PC-3 (cell line): ENCODE results near the gene TAOK2. TPM values are rescaled to one million over a fixed set of nuclear protein-coding genes. Genes with fewer than 3 reads are reported as not detected.

ENCODE experiments used
- ATAC-seq: fragments of 200-7000 bp; cut with Tn5 transposase; 2 replicates; pipeline ENCODE4 v1.9.1; 2020; ENCODE audit warnings: mild to moderate bottlenecking, moderate library complexity
- BruUV-seq: library from RNA; stranded (reverse); fragments of 400-500 nt; replicated peaks from 2 replicates; lab custom pipeline; 2021; lab: Mats Ljungman, UMichigan
- CTCF ChIA-PET: fragments of 300-600 bp; sonication (Branson Sonifier 250); formaldehyde crosslinking; loops from one replicate; lab custom pipeline; 2022; ENCODE audit warnings: antibody characterized with exemption; lab: Charles Lee
- POLR2A ChIA-PET: fragments of 300-600 bp; sonication (Branson Sonifier 250); formaldehyde crosslinking; loops from one replicate; lab custom pipeline; 2022; ENCODE audit warnings: antibody characterized with exemption; ENCODE audit not compliant: unreplicated experiment; lab: Charles Lee
- DNase-seq: peaks from one replicate; pipeline ENCODE4 v3.0.0-alpha.2; 2015
- H2AFZ ChIP-seq: fragments of 300-600 bp; sonication (generic); 2 replicates; pipeline ENCODE4 v1.6.0; 2016; ENCODE audit warnings: antibody characterized with exemption, low read length
- H3F3A ChIP-seq: fragments of 300-600 bp; sonication (generic); one replicate; pipeline ENCODE4 v1.6.0; 2017; ENCODE audit warnings: antibody characterized with exemption, low read length, control low read depth, mild to moderate bottlenecking; ENCODE audit not compliant: unreplicated experiment
- H3K27ac ChIP-seq: fragments of 300-600 bp; sonication (generic); 2 replicates; pipeline ENCODE4 v1.5.1; 2016; ENCODE audit warnings: mild to moderate bottlenecking, low read length
- H3K27me3 ChIP-seq: fragments of 300-600 bp; sonication (generic); 2 replicates; pipeline ENCODE4 v1.6.1; 2016; ENCODE audit warnings: low read length, mixed read lengths
- H3K36me3 ChIP-seq: fragments of 300-600 bp; sonication (generic); 2 replicates; pipeline ENCODE4 v1.6.1; 2016; ENCODE audit warnings: low read depth, mixed run types, low read length, mixed read lengths
- H3K4me1 ChIP-seq: fragments of 300-600 bp; sonication (generic); 2 replicates; pipeline ENCODE4 v1.5.1; 2016; ENCODE audit warnings: low read length; ENCODE audit not compliant: insufficient read depth
- H3K4me2 ChIP-seq: fragments of 300-600 bp; sonication (generic); 2 replicates; pipeline ENCODE4 v1.6.0; 2016; ENCODE audit warnings: low read length
- H3K4me3 ChIP-seq: fragments of 300-600 bp; sonication (generic); 2 replicates; pipeline ENCODE4 v1.5.1; 2016; ENCODE audit warnings: mild to moderate bottlenecking, low read length, mixed read lengths
- H3K79me2 ChIP-seq: fragments of 300-600 bp; sonication (generic); 2 replicates; pipeline ENCODE4 v1.6.1; 2017; ENCODE audit warnings: low read length, mixed read lengths
- H3K9ac ChIP-seq: fragments of 300-600 bp; sonication (generic); 2 replicates; pipeline ENCODE4 v1.6.0; 2016; ENCODE audit warnings: mild to moderate bottlenecking, low read length
- H3K9me2 ChIP-seq: fragments of 300-600 bp; sonication (generic); replicated peaks from 2 replicates; pipeline ENCODE4 v1.6.1; 2016; ENCODE audit warnings: mixed run types, low read length, mixed read lengths
- H3K9me3 ChIP-seq: fragments of 300-600 bp; sonication (generic); 2 replicates; pipeline ENCODE4 v1.6.1; 2016; ENCODE audit warnings: low read length, mixed read lengths
- H4K20me1 ChIP-seq: fragments of 300-600 bp; sonication (generic); 2 replicates; pipeline ENCODE4 v1.6.1; 2016; ENCODE audit warnings: low read length, mixed read lengths
- CTCF ChIP-seq: fragments of 300-600 bp; sonication (generic); conservative IDR thresholded peaks from 2 replicates; pipeline ENCODE4 v1.5.1; 2017; ENCODE audit warnings: antibody characterized with exemption, low read depth, mild to moderate bottlenecking, low read length
- EZH2 ChIP-seq: fragments of 300-600 bp; sonication (generic); IDR thresholded peaks from one replicate; pipeline ENCODE4 v1.6.1; 2017; ENCODE audit warnings: antibody characterized with exemption, mild to moderate bottlenecking, low read length; ENCODE audit not compliant: unreplicated experiment
- EZH2phosphoT487 ChIP-seq: fragments of 300-600 bp; sonication (generic); IDR thresholded peaks from 2 replicates; pipeline ENCODE4 v1.6.1; 2018; ENCODE audit warnings: mild to moderate bottlenecking, antibody characterized with exemption, low read length, borderline replicate concordance
- intact Hi-C: fragments of 100-400 bp; cut with micrococcal nuclease; formaldehyde crosslinking; loops from 2 replicates; pipeline ENCODE4 v1.9.0; 2023
- total RNA-seq: library from RNA; depleted of rRNA; stranded (reverse); fragments of >200 nt; gene quantifications from 2 replicates; pipeline ENCODE4 v1.2.3, GENCODE V29; 2014

Gene TAOK2
- total RNA-seq, 1 experiment from 2014 or later, result 34.1 TPM

DNA sequence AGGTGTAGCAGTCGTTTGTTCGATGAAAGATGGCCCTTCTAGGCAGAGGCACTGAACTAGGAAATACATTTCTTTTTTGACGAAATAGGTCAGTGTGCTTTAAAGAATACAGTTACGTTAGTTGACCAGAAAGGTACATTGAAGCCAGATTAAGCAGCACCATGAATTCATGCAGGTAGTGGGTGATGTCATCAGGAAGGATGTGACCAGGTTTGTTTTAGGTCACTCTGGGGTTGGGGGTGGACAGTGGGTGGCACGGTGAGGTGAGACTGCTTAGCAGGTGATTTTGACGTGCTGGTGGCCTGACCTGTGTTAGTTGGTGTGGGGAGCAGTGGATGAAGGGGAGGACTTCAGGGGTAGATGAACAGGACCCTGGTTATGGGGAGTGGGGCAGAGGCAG is 25.9 kb downstream of the TAOK2 start:
- no peak overlapping the region for H3K4me3 ChIP-seq
- H3K9me3 ChIP-seq, result no peaks in the 10 kb centered on the region
- no peaks in the 10 kb centered on the region for H4K20me1 ChIP-seq
- H2AFZ ChIP-seq, result no peak overlapping the region
- BruUV-seq, result no TSS peak
- ATAC-seq (no peak), DNase-seq (no peak)
- ChIA-PET POLR2A (no interaction called here), CTCF (no interaction called here)
- H3F3A ChIP-seq, result no peaks in the 10 kb centered on the region
- no peak overlapping the region for H3K4me2 ChIP-seq
- no peak overlapping the region for H3K9ac ChIP-seq
- H3K4me1 ChIP-seq, result peaks cover 18% of the 10 kb centered on the region
- TF ChIP-seq CTCF (no peak), EZH2 (no peak), EZH2phosphoT487 (no peak)
- intact Hi-C loops, result no loop called here
- H3K9me2 ChIP-seq, result no peaks in the 10 kb centered on the region
- H3K79me2 ChIP-seq, result peaks cover 12% of the 10 kb centered on the region
- H3K27ac ChIP-seq, result no peak overlapping the region
- H3K36me3 ChIP-seq, result no peaks in the 10 kb centered on the region
- H3K27me3 ChIP-seq, result no peaks in the 10 kb centered on the region

DNA sequence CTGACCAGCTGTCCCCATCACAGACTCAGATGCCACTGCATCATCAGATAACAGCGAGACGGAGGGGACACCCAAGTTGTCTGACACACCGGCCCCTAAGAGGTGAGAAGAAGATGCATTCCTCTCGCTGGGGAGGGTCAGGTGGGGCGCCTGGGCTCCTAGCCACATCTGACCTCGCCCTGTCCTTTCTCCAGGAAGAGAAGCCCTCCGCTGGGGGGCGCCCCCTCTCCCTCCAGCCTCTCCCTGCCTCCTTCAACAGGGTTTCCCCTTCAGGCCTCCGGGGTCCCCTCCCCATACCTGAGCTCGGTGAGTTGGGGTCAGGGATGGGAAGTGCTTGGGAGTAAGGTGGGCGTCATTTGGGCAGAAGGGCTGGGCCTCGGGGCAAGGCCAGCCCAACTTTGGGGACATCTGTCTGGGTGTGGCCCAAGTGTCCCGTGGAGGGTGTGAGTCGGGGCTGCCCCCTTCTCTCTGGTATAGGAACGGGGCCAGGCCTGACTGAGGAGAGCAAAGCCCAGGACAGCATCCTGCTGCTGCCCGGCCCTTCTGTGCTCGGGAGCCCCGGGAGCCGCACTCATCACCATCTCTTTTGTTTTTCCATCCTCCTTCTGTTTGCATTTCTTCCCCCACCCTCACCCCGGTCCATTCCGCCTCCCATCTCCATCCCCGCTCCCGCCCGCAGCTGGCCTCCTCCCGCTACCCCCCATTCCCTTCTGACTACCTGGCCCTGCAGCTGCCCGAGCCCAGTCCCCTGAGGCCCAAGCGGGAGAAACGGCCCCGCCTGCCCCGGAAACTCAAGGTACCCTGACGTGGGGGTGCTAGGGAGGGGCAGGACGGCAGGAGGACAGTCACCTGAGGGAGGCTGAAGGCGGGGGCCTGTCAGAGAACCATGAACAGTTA is 27.3 kb downstream of the TAOK2 start:
- H3K79me2 ChIP-seq, result peaks cover 12% of the 10 kb centered on the region
- CTCF ChIA-PET, result no interaction called here

More for the DNA sequence above, 27.3 kb downstream of the TAOK2 start:
- POLR2A ChIA-PET, result no interaction called here
- H3K4me3 ChIP-seq, result no peak overlapping the region
- no peak overlapping the region for H3K9ac ChIP-seq
- H3K9me2 ChIP-seq, result no peaks in the 10 kb centered on the region
- H3K9me3 ChIP-seq, result no peaks in the 10 kb centered on the region
- no peaks in the 10 kb centered on the region for H3K27me3 ChIP-seq
- ATAC-seq, result no peak
- H3K4me1 ChIP-seq, result peaks cover 5% of the 10 kb centered on the region; the same call in 1 of the 2 replicates
- no peak for TF ChIP-seq EZH2
- TF ChIP-seq EZH2phosphoT487, result no peak
- TF ChIP-seq CTCF, result no peak
- BruUV-seq, result no TSS peak
- no peaks in the 10 kb centered on the region for H4K20me1 ChIP-seq
- H3K4me2 ChIP-seq, result no peak overlapping the region
- no peak for DNase-seq
- H3F3A ChIP-seq, result no peaks in the 10 kb centered on the region
- intact Hi-C loops, result no loop called here
- H3K36me3 ChIP-seq, result no peaks in the 10 kb centered on the region
- H2AFZ ChIP-seq, result no peak overlapping the region
- H3K27ac ChIP-seq, result no peak overlapping the region
